Type B pancreatic cell (in vitro differentiated cells): ENCODE measurements around the gene KRTAP10-4. TPM values are rescaled to one million over a fixed set of nuclear protein-coding genes. Genes with fewer than 3 reads are reported as not detected.

Experiments used
- DNase-seq: peaks from one replicate; pipeline ENCODE4 v3.0.0; 2021; ENCODE audit warnings: mixed read lengths; ENCODE audit not compliant: unreplicated experiment; ENCODE audit errors: extremely low spot score
- H3K27ac Mint-ChIP-seq: 2 replicates; pipeline ENCODE4 v1.8.0; 2021; ENCODE audit warnings: mild to moderate bottlenecking, mixed read lengths
- H3K27me3 Mint-ChIP-seq: 2 replicates; pipeline ENCODE4 v1.8.0; 2021; ENCODE audit warnings: mixed read lengths
- H3K36me3 Mint-ChIP-seq: 2 replicates; pipeline ENCODE4 v1.8.0; 2021; ENCODE audit warnings: mixed read lengths
- H3K4me1 Mint-ChIP-seq: one replicate; pipeline ENCODE4 v1.8.0; 2021; ENCODE audit warnings: mixed read lengths; ENCODE audit not compliant: unreplicated experiment
- H3K4me3 Mint-ChIP-seq: 2 replicates; pipeline ENCODE4 v1.8.0; 2021; ENCODE audit warnings: mild to moderate bottlenecking, mixed read lengths
- H3K9me3 Mint-ChIP-seq: 2 replicates; pipeline ENCODE4 v1.8.0; 2021; ENCODE audit warnings: mixed read lengths
- CTCF ChIP-seq: fragments of 200-600 bp; sonication (generic); conservative IDR thresholded peaks from 2 replicates; pipeline ENCODE4 v1.5.0; 2021; ENCODE audit warnings: antibody characterized with exemption, mild to moderate bottlenecking
- total RNA-seq: library from RNA; stranded (reverse); gene quantifications from 2 replicates; pipeline ENCODE4 v1.2.1, GENCODE V29; 2021; ENCODE audit warnings: low replicate concordance

KRTAP10-4 gene
- total RNA-seq, 1 donor from 2014 or later = not detected

- TF ChIP-seq CTCF = no peak
- Mint-ChIP-seq H3K4me3 (no peak within 1 kb of the TSS), H3K9me3 (no peaks in the 10 kb centered on the region), H3K4me1 (no peaks in the 10 kb centered on the region), H3K27ac (no peak within 1 kb of the TSS), H3K27me3 (peaks cover 10% of the 10 kb centered on the region), H3K36me3 (no peaks in the 10 kb centered on the region)
- DNase-seq = no peak
Observed at GRCh38 chr21:44558695-44559094, 14.8 kb upstream of the KRTAP10-4 start, which contains the start of gene KRTAP10-3. Gene KRTAP10-3 (minus strand): TSS chr21:44558795. CDS start chr21:44558715, 80 bp downstream.

- H3K4me3 Mint-ChIP-seq = no peak overlapping the region
- H3K27ac Mint-ChIP-seq = no peak overlapping the region
- DNase-seq = no peak
- no peaks in the 10 kb centered on the region for H3K36me3 Mint-ChIP-seq
- H3K4me1 Mint-ChIP-seq = no peaks in the 10 kb centered on the region
- no peak for TF ChIP-seq CTCF
- no peaks in the 10 kb centered on the region for H3K9me3 Mint-ChIP-seq
- H3K27me3 Mint-ChIP-seq = peaks cover 6% of the 10 kb centered on the region
Observed at GRCh38 chr21:44564099-44564498, 9.4 kb upstream of the KRTAP10-4 start.

GRCh38 chr21:44564886-44565598, 8.5 kb upstream of the KRTAP10-4 start:
- DNase-seq = no peak
- no peaks in the 10 kb centered on the region for H3K9me3 Mint-ChIP-seq
- H3K4me1 Mint-ChIP-seq = no peaks in the 10 kb centered on the region
- H3K4me3 Mint-ChIP-seq = no peak overlapping the region
- TF ChIP-seq CTCF = no peak
- no peaks in the 10 kb centered on the region for H3K36me3 Mint-ChIP-seq
- no peak overlapping the region for H3K27ac Mint-ChIP-seq
- H3K27me3 Mint-ChIP-seq = peaks cover 6% of the 10 kb centered on the region

GRCh38 chr21:44566403-44566802, 7.1 kb upstream of the KRTAP10-4 start:
- Mint-ChIP-seq H3K9me3 (peaks cover 2% of the 10 kb centered on the region), H3K36me3 (no peaks in the 10 kb centered on the region), H3K4me1 (no peaks in the 10 kb centered on the region), H3K27me3 (peaks cover 7% of the 10 kb centered on the region), H3K27ac (no peak overlapping the region), H3K4me3 (no peak overlapping the region)
- no peak for DNase-seq
- no peak for TF ChIP-seq CTCF

- no peak overlapping the region for H3K27ac Mint-ChIP-seq
- peaks cover 5% of the 10 kb centered on the region for H3K9me3 Mint-ChIP-seq
- H3K27me3 Mint-ChIP-seq = peaks cover 3% of the 10 kb centered on the region
Observed at GRCh38 chr21:44567481-44568171, 5.9 kb upstream of the KRTAP10-4 start.

More at GRCh38 chr21:44567481-44568171, 5.9 kb upstream of the KRTAP10-4 start:
- Mint-ChIP-seq H3K4me1 (no peaks in the 10 kb centered on the region), H3K4me3 (no peak overlapping the region), H3K36me3 (no peaks in the 10 kb centered on the region)
- no peak for DNase-seq
- TF ChIP-seq CTCF = no peak
